ENCODE results near the gene MUC16.
"Not testable (repeated sequence)": the region's sequence is repeated elsewhere in the genome, so short reads cannot be mapped to it uniquely, and the experiment has no call there.

Gene MUC16

DNA sequence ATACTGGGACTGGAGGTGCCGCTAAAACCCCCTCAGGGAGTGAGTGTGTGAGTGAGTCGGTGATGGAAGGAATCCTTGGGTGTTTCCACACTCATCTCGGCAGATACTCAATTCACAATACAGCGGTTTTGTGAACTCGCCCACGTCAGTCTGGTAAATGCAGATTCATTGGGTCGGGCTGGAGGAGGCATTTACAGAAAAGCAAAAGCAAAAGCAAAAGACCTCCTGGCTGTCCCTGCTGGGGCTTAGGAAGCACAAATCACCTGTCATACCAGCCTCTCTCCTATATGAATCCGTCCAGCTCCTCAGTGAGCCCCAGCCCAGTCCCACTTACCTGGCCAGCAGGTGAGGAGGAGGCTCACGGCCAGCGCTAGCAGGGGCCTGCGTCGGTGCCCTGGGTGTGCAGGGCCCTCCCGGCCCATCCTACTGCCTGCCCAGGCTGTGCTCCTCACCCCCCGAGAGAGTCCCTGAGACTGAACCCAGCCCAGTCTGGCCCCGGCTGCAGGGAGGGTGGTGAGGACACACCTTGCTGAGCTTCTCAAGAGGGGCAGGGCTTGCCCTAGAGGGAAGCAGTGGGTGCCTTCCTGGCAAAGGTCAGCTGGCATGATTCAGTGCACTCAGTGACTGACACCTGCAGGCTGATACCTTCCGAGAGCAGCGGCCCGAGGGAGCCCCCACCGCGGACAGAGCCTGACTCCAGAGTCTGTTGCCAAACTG lies at the start of gene MUC16:
Gene MUC16, minus strand, starts transcription at position 475 of the 717 bp plus-strand sequence.
- DNase-seq = no peak

DNA sequence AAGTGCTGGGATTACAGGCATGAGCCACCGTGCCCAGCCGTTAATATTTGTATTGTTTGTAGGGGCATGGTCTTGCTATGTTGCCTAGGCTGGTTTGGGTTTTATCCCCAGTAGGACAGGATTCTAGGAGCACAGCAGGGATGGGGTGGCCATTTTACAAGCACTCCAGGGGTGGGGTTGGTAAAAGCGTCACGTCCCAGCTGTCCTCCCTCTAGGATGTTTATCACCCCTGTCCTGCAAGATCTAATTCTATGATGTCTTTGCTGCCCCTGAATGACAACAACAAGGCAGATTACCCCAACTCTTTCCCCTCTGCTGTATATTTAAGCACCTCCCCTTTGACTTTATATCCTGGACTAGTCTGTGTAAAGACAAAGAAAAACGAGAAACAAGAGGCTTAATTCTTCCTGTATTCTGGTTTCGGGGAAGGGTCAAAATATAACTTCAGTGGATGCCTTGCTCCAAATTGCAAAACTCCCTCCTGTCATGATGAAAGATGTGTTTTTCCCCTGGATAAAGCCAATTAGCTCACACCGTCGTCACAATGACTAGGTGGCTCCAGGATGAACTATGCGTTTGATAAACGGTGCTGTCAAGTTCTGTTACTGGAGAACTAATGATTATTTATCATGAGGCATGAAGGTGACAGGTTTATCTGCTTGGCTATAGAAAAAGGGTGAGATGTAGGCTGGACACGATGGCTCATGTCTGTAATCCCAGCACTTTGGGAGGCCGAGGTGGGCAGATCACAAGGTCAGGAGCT lies 48.9 kb upstream of the MUC16 start:
- DNase-seq = no peak

DNA sequence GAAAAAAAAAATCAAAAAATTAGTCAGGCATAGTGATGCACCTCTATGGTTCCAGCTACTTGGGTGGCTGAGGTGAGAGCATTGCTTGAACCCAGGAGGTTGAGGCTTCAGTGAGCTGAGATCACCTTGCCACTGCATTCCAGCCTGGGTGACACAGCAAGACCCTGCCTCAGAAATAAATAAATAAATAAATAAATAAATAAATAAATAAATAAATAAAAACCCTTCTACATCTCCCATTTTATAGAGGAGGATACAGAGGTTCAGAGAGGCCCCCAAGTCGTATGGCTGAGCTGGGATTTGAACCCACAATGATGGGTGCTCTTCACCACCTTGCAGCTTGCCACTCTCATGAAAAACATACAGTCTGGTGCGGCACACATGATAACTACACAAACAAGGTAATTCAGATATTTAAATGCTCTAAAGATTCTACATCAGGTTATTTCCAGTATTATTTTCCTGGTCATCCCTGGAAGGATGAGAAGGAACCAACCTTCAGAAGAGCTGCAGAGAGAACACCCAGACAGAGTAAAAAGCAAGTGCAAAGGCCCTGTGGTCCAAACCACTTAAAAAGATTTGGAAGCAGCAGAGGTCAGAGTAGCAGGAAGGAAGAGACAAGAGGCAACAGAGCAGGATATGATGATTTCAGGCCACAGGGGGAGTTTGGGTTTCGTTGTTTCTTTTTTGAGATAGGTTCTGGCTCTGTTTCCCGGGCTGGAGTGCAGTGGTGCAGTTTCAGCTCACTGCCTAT lies 47.5 kb upstream of the MUC16 start:
- DNase-seq = no peak

DNA sequence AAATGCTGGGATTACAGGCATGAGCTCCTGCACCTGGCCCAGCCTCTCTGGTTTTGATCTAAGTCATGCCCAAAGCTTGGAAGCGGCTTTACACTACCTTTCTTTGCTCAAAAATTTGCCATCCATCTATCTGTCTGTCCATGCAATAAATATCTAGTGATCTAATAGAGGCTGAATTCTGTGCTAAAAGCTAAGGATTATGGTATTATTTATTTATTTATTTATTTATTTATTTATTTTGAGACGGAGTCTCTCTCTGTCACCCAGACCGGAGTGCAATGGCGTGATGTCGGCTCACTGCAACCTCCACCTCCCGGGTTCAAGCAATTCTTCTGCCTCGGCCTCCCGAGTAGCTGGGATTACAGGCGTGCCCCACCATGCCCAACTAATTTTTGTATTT lies 45.9 kb upstream of the MUC16 start:
- not testable (repeated sequence) for DNase-seq

DNA sequence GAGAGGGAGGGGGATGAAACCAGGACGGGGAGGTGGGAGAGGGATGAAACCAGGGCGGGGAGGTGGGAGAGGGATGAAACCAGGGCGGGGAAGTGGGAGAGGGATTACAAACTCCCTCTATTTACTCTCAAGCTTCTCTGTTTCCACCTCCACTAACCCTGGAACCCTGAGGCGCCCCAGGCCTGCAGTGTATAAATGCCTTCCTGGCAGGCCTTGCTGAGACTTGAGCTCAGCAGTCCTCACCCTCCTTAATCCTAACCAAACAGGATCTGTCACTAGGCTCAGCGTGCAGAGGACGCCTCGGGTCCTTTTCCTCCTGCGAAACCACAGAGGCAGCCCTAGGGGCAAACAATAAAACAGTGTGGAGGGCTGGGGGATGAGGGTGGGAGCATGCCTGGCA lies 44.6 kb upstream of the MUC16 start:
- DNase-seq = no peak

DNA sequence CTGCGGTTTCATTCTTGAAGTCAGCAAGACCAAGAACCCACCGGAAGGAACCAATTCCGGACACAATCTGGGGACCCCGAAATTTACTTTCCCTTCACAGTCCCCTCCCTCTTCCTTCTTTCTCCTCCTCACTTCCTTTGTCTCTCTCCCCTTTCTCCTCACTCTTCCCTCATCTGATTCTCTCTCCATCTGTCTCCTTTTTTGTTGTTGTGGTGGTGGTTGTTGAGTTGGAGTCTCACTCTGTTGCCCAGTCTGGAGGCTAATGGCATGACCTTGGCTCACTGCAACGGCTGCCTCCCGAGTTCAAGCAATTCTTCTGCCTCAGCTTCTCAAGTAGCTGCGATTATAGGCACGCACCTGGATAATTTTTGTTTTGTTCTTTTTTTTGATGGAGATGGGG lies 44.0 kb upstream of the MUC16 start:
- DNase-seq = no peak

DNA sequence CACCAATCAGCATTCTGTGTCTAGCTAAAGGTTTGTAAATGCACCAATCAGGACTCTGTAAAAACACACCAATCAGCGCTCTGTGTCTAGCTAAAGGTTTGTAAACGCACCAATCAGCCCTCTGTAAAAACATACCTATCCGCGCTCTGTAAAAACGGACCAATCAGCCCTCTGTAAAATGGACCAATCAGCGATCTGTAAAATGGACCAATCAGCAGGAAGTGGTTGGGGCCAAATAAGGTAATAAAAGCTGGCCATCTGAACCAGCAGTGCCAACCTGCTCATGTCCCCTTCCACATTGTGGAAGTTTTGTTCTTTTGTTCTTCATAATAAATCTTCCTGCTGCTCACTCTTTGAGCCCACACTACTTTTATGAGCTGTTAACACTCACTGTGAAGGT lies 43.5 kb upstream of the MUC16 start:
- DNase-seq = not testable (repeated sequence)

DNA sequence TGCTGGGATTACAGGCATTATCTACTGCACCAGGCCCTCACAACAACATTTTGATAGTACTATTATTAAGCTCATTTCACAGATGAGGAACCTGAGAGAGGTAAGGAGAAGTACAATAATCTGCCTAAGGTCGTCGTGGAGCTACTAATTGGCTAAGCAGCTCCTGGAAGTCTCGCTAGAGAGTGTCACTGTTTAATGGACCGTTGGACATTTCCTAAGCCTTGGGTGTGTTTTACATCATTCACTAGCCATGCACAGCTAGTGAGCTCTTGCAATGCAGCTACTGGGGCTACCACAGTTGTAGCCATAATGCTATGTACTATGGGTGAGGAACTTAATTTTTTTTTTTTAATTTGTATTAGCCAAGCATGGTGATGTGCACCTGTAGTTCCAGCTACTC lies 42.7 kb upstream of the MUC16 start:
- no peak for DNase-seq

DNA sequence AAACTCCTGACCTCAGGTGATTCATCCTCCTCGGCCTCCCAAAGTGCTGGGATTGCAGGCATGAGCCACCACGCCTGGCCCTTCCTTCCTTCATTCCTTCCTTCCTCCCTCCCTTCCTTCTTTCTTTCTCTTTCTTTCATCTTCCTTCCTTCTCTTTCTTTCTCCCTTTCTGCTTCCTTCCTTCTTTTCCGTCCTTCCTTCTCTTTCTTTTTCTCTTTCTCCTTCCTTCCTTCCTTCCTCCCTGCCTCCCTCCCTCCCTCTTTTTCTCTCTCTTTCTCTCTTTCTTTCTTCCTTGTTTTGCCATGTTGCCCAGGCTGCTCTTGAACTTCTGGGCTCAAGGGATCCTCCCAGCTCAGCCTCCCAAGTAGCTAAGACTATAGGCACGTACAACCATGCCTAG lies 36.5 kb upstream of the MUC16 start:
- DNase-seq = no peak

DNA sequence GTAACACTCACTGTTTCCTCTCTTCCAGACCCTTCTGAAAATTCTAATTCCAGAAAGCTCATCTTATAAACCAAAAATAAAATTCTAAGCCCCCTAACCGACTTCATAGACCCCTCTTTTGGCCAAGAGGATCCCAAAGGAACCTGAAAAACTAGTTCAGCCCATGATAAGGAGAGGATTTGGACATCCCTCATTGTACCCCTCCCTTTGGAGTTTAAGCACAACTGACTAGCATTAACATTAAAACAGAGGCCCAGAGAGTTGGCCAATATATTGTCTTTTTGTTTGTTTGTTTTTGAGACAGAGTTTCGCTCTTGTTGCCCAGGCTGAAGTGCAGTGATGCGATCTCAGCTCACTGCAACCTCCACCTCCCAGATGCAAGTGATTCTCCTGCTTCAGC lies 34.2 kb upstream of the MUC16 start:
- no peak for DNase-seq

DNA sequence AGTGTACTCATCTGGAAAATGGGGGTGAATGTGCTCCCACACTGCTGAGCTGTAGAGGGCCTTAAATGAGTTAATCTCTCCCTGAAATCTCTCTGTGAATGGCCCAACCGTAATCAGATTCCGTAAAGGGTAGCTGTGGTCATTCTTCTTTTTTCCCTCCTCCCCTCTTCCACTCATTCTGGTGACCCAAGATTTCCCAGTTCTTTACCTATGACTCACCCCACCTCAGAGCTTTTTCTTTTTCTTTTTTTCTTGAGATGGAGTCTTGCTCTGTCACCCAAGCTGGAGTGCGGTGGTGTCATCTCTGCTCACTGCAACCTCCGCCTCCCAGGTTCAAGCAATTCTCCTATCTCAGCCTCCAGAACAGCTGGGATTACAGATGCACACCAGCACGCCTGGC lies 33.3 kb upstream of the MUC16 start:
- DNase-seq = no peak

DNA sequence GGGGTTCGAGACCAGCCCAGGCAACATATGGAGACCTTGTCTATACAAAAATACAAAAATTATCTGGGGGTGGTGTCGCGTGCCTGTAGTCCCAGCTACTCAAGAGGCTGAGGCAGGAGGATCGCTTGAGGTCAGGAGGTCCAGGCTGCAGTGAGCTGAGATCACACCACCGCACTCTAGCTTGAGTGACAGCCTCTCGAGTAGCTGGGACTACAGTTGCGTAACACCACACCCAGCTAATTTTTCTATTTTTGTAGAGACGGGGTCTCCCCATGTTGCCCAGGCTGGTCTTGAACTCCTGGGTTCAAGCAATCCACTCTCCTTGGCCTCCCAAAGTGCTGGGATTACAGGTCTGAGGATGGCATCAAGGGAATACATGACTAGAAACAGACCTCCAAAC lies 30.8 kb upstream of the MUC16 start:
- no peak for DNase-seq

DNA sequence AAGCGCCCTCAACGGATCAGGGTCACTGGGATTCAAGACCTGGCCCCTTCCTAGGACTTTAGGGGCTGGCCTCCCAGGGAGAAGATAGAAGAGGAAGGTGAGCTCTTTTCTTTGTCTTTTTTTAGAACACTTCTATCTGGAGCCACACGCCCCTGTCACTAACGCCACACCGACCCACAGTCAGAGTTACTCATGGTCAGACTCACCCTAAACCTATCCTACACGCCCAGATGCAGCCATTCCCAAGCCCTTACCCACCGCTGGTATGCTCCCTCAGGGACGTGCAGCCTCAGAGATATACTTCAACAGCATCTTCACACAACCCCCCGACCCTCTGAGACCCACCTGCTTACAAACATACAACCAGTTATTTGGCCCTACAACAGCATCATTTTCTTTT lies 29.9 kb upstream of the MUC16 start:
- DNase-seq = no peak

DNA sequence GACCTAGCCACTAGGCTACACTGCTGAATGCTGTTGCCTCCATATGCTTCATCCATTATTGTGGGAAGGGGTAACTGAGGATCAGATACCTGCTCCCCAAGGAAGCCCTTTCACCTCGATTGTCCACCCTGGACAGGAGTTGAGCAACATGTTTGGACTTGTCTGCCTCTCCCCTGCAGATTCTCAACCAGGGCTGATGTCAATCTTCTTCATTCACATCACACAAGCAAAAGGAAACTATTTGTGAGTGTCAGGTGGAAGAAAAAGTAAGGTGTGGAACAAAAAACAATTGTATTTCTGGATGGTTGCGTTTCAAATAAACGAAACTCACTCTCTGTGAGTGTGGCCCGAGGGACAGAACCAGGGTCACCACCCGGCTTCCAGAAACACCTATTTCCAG lies 29.5 kb upstream of the MUC16 start:
- DNase-seq = no peak

DNA sequence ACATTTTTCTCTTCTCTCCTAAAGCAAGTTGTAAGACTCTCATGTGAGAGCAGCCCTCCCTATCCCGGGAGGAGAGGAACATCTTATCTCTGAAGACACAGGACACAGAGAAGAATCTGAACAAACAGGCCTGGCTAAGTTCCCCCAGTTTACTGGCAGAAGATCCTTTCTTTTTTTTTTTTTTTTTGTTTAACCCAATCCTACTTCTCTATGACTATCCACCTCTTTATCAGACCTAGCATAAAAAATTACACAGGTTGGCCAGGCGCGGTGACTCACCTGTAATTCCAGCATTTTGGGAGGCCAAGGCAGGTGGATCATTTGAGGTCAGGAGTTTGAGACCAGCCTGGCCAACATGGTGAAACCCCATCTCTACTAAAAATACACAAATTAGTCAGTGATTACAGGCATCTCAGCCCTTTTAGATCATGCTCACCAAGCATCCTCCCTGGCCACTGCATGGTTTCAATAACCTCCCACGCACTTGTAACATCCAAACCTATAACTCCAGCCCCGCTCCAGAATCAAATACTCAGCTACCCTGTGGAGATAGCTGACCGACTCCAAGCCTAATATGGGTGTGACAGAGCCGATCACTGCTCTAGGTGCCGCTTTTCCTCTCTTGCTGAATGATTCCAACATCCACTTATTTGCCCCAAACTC lies 27.3 kb upstream of the MUC16 start:
- DNase-seq = no peak

DNA sequence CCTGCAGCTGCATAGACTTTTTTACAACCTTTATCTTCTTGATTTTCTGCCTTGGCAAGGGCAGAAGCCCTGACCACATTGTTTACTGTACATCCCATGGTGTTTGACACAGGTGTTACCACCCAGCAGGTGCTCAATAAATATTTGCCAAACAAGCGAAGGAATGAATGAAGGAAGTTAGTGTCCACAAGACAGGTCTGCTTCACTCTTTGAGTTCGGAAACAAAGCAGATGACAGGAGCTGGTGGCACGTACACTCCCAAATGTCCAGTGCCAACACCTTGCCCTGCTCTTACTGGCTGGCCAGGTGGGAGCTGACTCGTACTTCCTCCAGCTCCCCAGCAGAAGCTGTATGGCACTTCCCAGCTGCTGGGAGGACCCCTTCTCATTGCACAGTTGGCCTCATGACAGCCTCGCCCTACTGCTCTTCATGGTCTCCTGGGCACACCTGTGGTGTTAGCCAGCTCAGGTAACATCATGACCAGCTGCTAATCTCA lies 22.0 kb upstream of the MUC16 start:
- DNase-seq = no peak

DNA sequence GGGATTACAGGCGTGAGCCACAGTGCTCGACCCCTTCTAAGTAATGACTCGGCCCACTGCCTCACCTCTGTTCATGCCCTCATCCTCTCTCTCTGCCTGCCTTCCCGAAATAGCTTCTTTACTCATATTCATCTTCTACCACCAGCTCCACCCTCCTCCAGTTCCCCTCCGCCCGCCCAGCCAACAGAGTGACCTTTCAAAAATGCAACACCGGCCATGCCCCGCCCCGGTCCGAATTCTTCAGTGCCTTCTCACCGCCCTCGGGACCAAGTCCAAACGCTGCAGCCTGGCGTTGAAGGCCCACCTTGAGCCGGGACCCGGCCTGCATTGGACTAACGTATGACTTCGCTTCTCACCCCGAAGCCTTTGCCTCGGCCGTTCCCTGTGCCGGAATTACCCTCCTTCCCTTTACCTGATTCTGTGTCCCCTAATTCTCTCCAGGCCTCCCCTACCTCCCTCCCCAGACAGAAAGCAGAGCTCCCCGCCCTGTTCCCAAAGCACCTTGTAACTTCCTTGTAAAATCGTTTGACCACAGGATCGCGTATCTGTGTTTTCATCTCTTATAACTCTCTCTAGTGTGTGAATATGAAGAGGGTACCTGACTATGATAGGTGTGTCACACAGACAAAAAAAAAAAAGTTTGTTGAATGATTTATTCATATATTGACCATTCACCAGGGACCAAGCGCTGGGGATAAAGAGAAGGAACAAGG lies 8.1 kb upstream of the MUC16 start:
- no peak for DNase-seq

DNA sequence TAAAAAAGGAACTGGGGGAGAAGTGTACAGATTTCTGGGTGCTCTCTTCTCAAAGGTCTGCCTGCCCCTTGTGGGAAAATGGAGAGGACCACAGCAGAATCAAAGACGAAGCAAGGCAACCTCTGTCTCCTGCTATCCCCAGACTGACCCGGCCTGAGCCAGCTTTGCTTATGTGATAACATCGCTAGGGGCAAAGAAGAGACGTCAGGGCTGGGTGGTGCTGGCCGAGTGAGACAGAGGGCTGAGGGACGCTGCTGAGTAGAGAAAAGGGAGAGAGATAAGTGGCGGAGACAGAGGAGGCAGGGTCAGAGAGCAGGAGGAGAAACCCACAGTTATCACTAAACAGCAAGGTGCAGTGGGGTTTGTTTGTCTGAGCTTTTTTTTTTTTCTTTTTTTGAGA lies 4.6 kb upstream of the MUC16 start:
- no peak for DNase-seq

DNA sequence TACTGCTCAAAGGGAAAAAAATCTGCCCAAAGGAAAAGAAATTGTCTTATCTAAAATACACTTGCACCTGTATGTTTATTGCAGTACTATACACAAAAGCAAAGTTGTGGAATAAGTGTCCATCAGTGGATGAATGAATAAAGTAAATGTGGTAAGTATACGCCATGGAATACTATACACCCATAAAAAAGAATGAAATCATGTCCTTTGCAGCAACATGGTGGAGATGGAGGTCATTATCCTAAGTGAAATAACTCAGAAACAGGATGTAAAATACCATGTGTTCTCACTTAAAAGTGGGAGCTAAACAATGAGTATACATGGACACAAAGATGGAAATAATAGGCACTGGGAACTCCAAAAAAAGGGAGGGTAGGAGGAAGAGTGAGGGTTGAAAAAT lies 3.8 kb upstream of the MUC16 start:
- no peak for DNase-seq

DNA sequence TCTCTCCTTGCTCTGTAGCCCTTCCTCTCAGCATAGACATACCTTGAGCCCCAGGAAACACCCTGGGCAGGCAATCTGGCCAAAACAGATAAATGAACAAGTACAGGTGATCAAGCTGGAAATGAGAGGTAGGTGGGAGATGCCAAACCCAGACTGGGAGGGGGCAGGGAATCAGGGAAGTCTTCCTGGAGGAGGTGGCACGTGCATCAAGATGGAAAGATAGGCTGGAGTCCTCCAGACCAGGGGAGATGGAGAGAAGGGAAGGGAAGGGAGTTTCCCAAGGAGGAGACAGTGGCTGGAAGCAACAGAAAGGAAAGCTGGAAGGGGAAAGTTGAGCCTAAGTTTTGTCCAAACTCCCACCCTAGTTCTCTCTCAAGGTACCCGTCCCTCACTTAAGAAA lies 1.7 kb upstream of the MUC16 start:
- DNase-seq = no peak

DNA sequence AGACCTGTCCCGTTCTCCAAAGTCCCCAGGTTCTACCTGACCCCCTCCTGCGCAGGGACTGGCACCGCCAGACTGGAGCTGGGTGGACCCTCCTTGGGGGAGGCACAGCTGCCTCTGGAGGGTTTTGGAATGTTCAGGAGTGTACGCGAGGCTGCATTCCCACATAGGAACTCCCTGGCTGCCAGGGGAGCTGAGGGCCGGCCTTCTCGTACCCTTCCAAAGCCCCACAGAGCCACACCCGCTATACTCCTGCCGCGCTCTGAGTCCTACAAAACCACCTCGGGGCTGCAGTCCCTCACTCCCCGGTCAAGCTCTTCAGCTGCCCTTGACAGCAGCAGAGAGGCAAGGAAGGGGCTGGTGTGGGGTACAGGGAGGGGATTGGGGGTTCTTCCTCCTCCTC lies 484 bp upstream of the MUC16 start:
- DNase-seq = no peak

DNA sequence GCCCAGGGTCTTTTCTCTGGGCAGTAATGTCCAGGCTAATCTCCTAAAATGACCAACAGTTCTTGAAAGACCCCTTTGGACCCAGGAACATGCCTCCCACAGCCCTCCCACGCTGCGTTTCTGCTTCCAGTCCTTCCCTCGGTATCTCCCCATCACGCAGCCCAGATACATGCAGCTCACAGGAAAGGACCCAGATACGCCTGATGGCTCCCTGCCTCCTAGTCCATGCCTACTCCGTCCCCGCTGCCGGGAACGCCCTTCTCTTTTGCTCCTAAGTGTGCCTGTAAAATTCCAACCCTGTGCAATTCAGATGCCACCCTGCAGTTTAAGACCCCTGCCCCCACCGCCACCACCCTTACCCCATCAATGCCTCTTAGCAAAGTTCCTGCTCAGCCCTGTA lies 778 bp downstream of the MUC16 start:
- DNase-seq = no peak

DNA sequence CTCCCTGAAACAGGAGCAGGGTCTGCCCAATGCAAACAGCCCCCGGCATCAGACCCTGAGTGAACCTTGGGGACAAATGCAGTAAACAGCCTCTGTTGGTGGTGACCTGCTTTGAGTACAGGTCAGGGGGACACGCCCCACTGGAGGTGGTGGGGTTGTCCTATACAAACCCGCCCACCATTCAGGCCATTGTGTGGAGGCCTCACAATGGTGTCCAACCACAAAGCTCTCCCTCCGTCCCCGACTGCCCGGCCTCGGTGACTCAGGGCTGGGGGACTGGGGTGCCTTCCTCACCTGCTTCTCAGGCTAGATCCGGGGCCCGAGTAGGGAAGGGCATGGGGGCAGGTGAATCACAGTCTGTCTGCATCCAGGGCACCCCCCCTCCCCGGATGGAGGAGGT lies 1.5 kb downstream of the MUC16 start:
- DNase-seq = no peak

Data from NCI-H526 treated with DMSO at 0.1 percent for 48 hours (cell line).